WTC11 (cell line): ENCODE data around the gene CMC1.

Experiments used
- ARID4B ChIP-seq: sonication (generic); formaldehyde crosslinking; IDR thresholded peaks from 2 replicates; pipeline ENCODE4 v1.8.0; 2023; ENCODE audit warnings: missing genetic modification reagents, mild to moderate bottlenecking, borderline replicate concordance
- ATF6 ChIP-seq: sonication (generic); formaldehyde crosslinking; IDR thresholded peaks from 2 replicates; pipeline ENCODE4 v1.8.1; 2023; ENCODE audit warnings: mild to moderate bottlenecking, missing genetic modification reagents
- CTCF ChIP-seq: fragments of 200-600 bp; IDR thresholded peaks from 2 replicates; pipeline ENCODE4 v1.8.0; 2022; ENCODE audit warnings: antibody characterized with exemption
- FOXP1 ChIP-seq: sonication (generic); formaldehyde crosslinking; IDR thresholded peaks from 2 replicates; pipeline ENCODE4 v1.8.0; 2022; ENCODE audit warnings: missing genetic modification reagents, mild to moderate bottlenecking, moderate library complexity, borderline replicate concordance
- NFE2L1 ChIP-seq: sonication (generic); formaldehyde crosslinking; IDR thresholded peaks from 2 replicates; pipeline ENCODE4 v1.8.1; 2023; ENCODE audit warnings: missing genetic modification reagents
- OVOL2 ChIP-seq: fragments of 250-450 bp; sonication (Bioruptor Pico); IDR thresholded peaks from 2 replicates; pipeline ENCODE4 v1.9.0; 2021; ENCODE audit warnings: mild to moderate bottlenecking, borderline replicate concordance
- TCF7 ChIP-seq: sonication (generic); formaldehyde crosslinking; IDR thresholded peaks from 2 replicates; pipeline ENCODE4 v1.8.0; 2022; ENCODE audit warnings: mild to moderate bottlenecking, low read depth, missing genetic modification reagents, moderate library complexity
- TEAD1 ChIP-seq: sonication (generic); formaldehyde crosslinking; IDR thresholded peaks from 2 replicates; pipeline ENCODE4 v1.8.0; 2022; ENCODE audit warnings: mild to moderate bottlenecking, missing genetic modification reagents
- USF2 ChIP-seq: sonication (generic); formaldehyde crosslinking; IDR thresholded peaks from 2 replicates; pipeline ENCODE4 v1.8.1; 2023; ENCODE audit warnings: mild to moderate bottlenecking, missing genetic modification reagents, moderate library complexity
- ZBTB21 ChIP-seq: sonication (generic); formaldehyde crosslinking; IDR thresholded peaks from 2 replicates; pipeline ENCODE4 v1.8.1; 2023; ENCODE audit warnings: mild to moderate bottlenecking, missing genetic modification reagents, borderline replicate concordance

GRCh38 chr3:28239108-28239507 lies 2.3 kb upstream of the CMC1 start:
- TF ChIP-seq CTCF (no peak), TCF7 (CRISPR knock-in tag) (no peak), NFE2L1 (no peak), TEAD1 (no peak; the same call in 1 of the 2 replicates), ARID4B (CRISPR knock-in tag) (no peak), FOXP1 (CRISPR knock-in tag) (no peak), USF2 (CRISPR knock-in tag) (no peak), ZBTB21 (CRISPR knock-in tag) (no peak), ATF6 (CRISPR knock-in tag) (no peak), OVOL2 (no peak)
